C4-2B (cell line): ENCODE data around the gene SPON1.
"Not testable (repeated sequence)": the region's sequence is repeated elsewhere in the genome, so short reads cannot be mapped to it uniquely, and the experiment has no call there.

Experiments
- H3K27ac ChIP-seq: fragments of 450-650 bp; 2 replicates; pipeline ENCODE4 v1.5.1; 2017
- CTCF ChIP-seq: fragments of 450-650 bp; conservative IDR thresholded peaks from 2 replicates; pipeline ENCODE4 v1.5.1; 2017; ENCODE audit warnings: mild to moderate bottlenecking
- ZFX ChIP-seq: fragments of 450-650 bp; IDR thresholded peaks from 2 replicates; pipeline ENCODE4 v1.6.1; 2017

The SPON1 gene

DNA sequence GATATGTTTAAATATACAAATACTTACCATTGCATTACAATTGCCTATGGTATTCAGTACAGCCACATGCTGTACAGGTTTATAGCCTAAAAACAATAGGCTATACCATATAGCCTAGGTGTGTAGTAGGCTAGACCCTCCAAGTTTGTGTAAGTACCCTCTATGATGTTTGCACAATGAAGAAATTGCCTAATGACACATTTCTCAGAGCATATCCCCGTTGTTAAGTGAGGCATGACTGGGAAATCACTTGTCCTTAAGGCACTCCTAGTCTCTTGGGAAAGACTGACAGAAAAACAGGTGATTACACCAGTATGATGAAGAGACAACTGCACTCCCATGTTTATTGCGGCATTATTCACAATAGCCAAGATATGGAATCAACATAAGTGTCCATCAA, 187.2 kb downstream of the SPON1 start:
- H3K27ac ChIP-seq, result no peak overlapping the region
- TF ChIP-seq ZFX (no peak), CTCF (no peak)

DNA sequence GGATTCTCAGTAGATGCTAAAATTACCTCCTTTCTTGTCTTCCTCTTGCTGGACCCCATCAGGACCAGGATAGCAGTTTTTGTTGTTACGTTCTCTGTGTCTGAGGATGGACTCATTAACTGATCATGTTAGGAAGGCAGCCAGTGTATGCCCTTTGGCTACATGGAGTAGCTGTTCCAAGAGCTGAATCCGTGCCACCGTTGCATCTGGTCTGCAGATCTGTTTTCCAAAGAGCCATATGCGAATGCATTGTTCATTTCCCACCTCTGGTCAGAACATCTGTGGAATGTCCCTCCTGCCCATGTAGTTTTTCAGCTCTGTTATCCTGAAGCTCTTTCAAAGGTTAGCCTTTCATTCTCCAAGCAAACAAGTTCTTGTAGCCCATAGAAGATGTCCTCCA, 188.4 kb downstream of the SPON1 start:
- H3K27ac ChIP-seq, result no peak overlapping the region
- no peak for TF ChIP-seq ZFX
- TF ChIP-seq CTCF, result no peak

- not testable (repeated sequence) for H3K27ac ChIP-seq
Observed at GRCh38 chr11:14154103-14154502, 191.6 kb downstream of the SPON1 start.

- TF ChIP-seq CTCF (no peak), ZFX (no peak)
- H3K27ac ChIP-seq, result no peak overlapping the region
Observed at GRCh38 chr11:14158393-14158792, 195.9 kb downstream of the SPON1 start.

- H3K27ac ChIP-seq, result no peak overlapping the region
- TF ChIP-seq ZFX, result no peak
- no peak for TF ChIP-seq CTCF
Observed at GRCh38 chr11:14163576-14163975, 201.1 kb downstream of the SPON1 start.

DNA sequence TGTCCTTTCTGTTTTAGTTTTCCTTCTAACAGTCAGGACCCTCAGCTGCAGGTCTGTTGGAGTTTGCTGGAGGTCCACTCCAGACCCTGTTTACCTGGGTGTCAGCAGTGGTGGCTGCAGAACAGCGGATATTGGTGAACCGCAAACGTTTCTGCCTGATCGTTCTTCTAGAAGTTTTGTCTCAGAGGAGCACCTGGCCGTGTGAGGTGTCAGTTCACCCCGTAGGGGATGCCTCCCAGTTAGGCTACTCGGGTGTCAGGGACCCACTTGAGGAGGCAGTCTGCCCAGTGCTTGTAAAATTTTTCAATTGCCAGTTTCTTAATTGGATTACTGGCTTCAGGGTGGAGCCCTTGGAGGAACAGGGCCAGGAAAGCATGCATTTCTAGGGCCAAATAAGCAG, 211.2 kb downstream of the SPON1 start:
- H3K27ac ChIP-seq, result not testable (repeated sequence)

DNA sequence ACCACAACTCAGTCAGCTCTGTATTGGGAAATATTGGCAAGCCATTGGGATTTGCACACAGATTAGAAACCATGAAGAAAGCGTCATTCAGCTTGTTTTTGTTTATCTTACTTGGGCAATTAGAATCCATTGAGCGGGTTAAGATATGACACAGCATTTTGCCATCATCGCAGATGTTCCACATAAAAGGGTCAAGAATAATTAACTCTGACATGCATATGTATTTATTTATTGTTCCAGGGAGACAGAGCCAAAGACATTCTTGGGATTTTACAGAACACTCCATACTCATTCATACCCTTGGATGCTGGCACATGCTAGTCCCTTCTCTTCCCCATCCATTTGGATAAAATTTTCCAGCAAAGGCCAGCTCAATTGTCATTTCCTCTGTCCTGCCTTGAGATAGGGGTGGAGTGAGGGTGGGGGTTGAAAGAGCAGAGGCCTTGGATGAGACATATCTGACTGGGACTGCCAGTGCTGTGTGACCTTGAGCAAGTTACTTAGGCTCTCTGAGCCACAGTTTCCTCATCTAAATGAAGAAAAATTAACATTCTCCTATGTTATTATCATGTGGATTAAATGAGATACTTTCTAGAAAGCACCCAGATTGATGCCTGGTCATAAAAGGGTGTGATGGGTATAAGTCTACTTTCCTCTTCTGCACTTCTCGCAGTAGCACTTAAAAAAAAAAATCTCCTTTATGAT, 216.7 kb downstream of the SPON1 start:
- TF ChIP-seq ZFX, result no peak
- no peak for TF ChIP-seq CTCF
- H3K27ac ChIP-seq, result no peak overlapping the region

- H3K27ac ChIP-seq, result no peak overlapping the region
- TF ChIP-seq ZFX (no peak), CTCF (no peak)
Observed at GRCh38 chr11:14181121-14181520, 218.6 kb downstream of the SPON1 start.
